ENCODE measurements around the gene SPAG7. TPM values are rescaled to one million over a fixed set of nuclear protein-coding genes. Genes with fewer than 3 reads are reported as not detected.

SPAG7 gene
- total and polyA plus RNA-seq, 2 of the 8 experiments (the other 6 are each of a cell fraction or from before 2014, with no cell fraction given), result 74.2 to 81.9 TPM

DNA sequence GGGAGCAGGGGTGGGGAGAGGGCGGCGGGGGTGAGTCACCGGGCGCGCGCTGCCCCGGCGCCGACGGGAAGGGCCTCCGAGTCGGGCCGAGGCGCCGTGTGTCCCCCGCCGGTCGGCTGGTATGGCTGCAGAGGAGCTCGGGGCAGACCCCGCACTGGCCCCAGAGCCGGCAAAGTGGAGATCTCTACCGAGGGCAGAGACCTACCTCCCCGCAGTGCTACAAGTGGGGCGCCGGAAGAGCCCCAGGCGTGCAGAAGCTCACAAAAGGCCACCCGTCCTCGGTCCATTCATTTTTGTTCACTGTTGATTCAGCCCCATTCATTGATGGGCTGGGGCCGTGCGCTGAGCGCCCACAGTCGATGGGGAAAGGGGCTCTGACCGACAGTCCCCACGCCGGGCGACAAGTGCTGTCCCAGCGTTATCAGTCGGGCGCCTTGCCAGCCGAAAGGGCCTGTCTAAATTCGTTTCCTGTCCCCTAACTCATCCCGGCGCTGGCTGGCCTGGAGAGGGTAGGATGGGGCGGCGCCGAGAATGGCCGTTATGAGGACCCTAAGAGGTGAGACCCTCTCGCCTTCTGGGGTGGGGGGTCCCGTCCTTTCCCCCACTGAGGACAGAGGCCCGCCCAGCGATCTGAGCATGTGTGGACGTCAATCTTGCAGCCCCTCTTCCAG lies 17.4 kb downstream of the SPAG7 start:
- Histone ChIP-seq H4K5ac (ENCODE audit: insufficient read length, low read depth, low read length) (peak overlapping the region; percentile 87), H3K23me2 (ENCODE audit: low read depth, low read length) (peaks cover 14% of the 10 kb centered on the region), H2BK120ac (replicated peaks; ENCODE audit: low read depth, low read length) (no peak overlapping the region), H3K9me3 (ENCODE audit: insufficient read depth in 2 of 2, low read depth in 1 of 2, low read length in 1 of 2) (no peaks in the 10 kb centered on the region), H3K4ac (replicated peaks; ENCODE audit: insufficient read length, low read depth, low read length) (peak overlapping the region; percentile 88), H2BK5ac (ENCODE audit: low read depth, low read length) (peak overlapping the region; percentile 95; the same call in 1 of the 2 replicates), H4K91ac (replicated peaks; ENCODE audit: insufficient read length, low read length) (peak overlapping the region; percentile 95), H2BK20ac (ENCODE audit: low read length) (no peak overlapping the region), H3K36me3 (ENCODE audit: control insufficient read depth in 2 of 4, insufficient read depth in 4 of 4, low read length in 3 of 4) (peaks cover 0 to 19% (median 15%) of the 10 kb centered on the region in 4 experiments; a peak in 7 of 8 replicates), H3K79me2 (ENCODE audit: control insufficient read depth in 1 of 2, insufficient read depth in 2 of 2, low read length in 2 of 2) (peaks cover 8 to 30% of the 10 kb centered on the region in 2 experiments), H3K23ac (ENCODE audit: insufficient read length) (no peak overlapping the region), H3K27me3 (replicated peaks in 1 of 4; ENCODE audit: control insufficient read depth in 3 of 4, extremely low read depth in 1 of 4, insufficient read depth in 3 of 4, low read length in 3 of 4) (no peaks in the 10 kb centered on the region), H3K56ac (replicated peaks; ENCODE audit: insufficient read length, low read depth, low read length) (peak overlapping the region; percentile 34), H3K79me1 (ENCODE audit: low read depth, low read length) (0 out of 2 replicates have a peak, but pooled peaks cover 2% of the 10 kb centered on the region), H2AK5ac (ENCODE audit: low read depth, low read length) (no peak overlapping the region), H3K27ac (ENCODE audit: low read depth, low read length) (peak overlapping the region; percentile 79), H3K4me1 (replicated peaks in 1 of 4; ENCODE audit: control insufficient read depth in 3 of 4, insufficient read depth in 4 of 4, low read length in 3 of 4) (peaks cover 4 to 17% (median 12%) of the 10 kb centered on the region in 4 experiments), H2AFZ (ENCODE audit: low read length) (no peak overlapping the region), H4K8ac (ENCODE audit: extremely low read depth, insufficient read depth, low read length) (peak overlapping the region; percentile 85), H3K9ac (replicated peaks in 1 of 4; ENCODE audit: extremely low read depth in 1 of 4, low read depth in 3 of 4, low read length in 3 of 4) (peak overlapping the region in 3 of 4 experiments; percentile 13 to 76 (median 58); a peak in 5 of 7 replicates), H3K18ac (ENCODE audit: extremely low read depth, low read length) (peak overlapping the region; percentile 93), H3K4me3 (ENCODE audit: extremely low read depth in 1 of 4, insufficient read depth in 2 of 4, low read depth in 3 of 4, low read length in 4 of 4) (peak overlapping the region; percentile 69 to 97 (median 80)), H2BK15ac (ENCODE audit: low read length) (peak overlapping the region; percentile 88; the same call in 1 of the 2 replicates), H3K14ac (ENCODE audit: insufficient read length) (no peak overlapping the region), H4K20me1 (replicated peaks in 1 of 2; ENCODE audit: control insufficient read depth in 1 of 2, insufficient read depth in 2 of 2, low read length in 2 of 2) (peaks cover 14 to 16% of the 10 kb centered on the region in 2 experiments), H3K4me2 (ENCODE audit: insufficient read depth in 1 of 2, low read depth in 2 of 2, low read length in 2 of 2) (peak overlapping the region; percentile 95 to 97), H2BK12ac (ENCODE audit: low read depth, low read length) (peak overlapping the region; percentile 43; the same call in 1 of the 2 replicates)
- TF ChIP-seq RBBP5 (IDR thresholded peaks at IDR 0.05; ENCODE audit: borderline replicate concordance, low read depth, low read length) (peak; percentile 36; the same call in 1 of the 2 replicates), TAF7 (optimal IDR thresholded peaks at IDR 0.05; ENCODE audit: borderline replicate concordance, low read depth, low read length) (peak; percentile 36), POLR2A (IDR thresholded peaks at IDR 0.05; ENCODE audit: control extremely low read depth in 1 of 2, low read depth in 2 of 2, low read length in 2 of 2) (peak in 1 of 2 experiments; percentile 50; a peak in 1 of 3 replicates), SUZ12 (IDR thresholded peaks at IDR 0.05; ENCODE audit: low read length) (no peak), ASH2L (IDR thresholded peaks at IDR 0.05; ENCODE audit: low read length) (peak; percentile 49), KDM4A (IDR thresholded peaks at IDR 0.05; ENCODE audit: low read depth, low read length, severe bottlenecking) (peak; percentile 29)
- no peak for FAIRE-seq
- 1% methylated on average over 35 of the region's 52 CpGs; no CpG with 5 or more reads in 1 of the 2 experiments for WGBS, 2 experiments (ENCODE audit: extremely low coverage in 1 of 2, insufficient coverage in 1 of 2, insufficient read length in 1 of 2, insufficient replicate concordance in 2 of 2, low coverage in 1 of 2, low lambda C conversion rate in 2 of 2, missing lambda C conversion rate in 1 of 2)
- CTCF ChIA-PET (ENCODE audit: partially characterized antibody), result interaction anchor here (1.0 to 2.1 kb wide), 5 partner anchors 10 to 111 kb away, joined by 3 to 5 read pairs (median 4); partner anchors contain the start of genes RNF167 and SLC25A11
- POLR2A ChIA-PET (ENCODE audit: partially characterized antibody), result interaction anchor here (0.7 to 32.4 kb wide), 10 partner anchors 3 to 241 kb away, joined by 3 to 987 read pairs (median 4); partner anchors contain the start of genes ENO3, GP1BA, PFN1 and RNF167
- peak in 1 of 2 experiments; percentile 77 for DNase-seq (ENCODE audit: low read depth in 1 of 2, low spot score in 2 of 2)
